KOPT-K1 (cell line): ENCODE data around the gene PTGER4.
"Not testable (repeated sequence)": the region's sequence is repeated elsewhere in the genome, so short reads cannot be mapped to it uniquely, and the experiment has no call there.

Experiments used
- H3K27ac ChIP-seq: fragments of 200-600 bp; sonication (generic); 2 replicates; pipeline ENCODE4 v1.5.1; 2016; ENCODE audit warnings: antibody characterized with exemption, mild to moderate bottlenecking, low read depth, low read length; ENCODE audit not compliant: poor library complexity, severe bottlenecking
- H3K36me3 ChIP-seq: fragments of 200-600 bp; sonication (generic); 2 replicates; pipeline ENCODE4 v1.5.1; 2017; ENCODE audit warnings: antibody characterized with exemption, mild to moderate bottlenecking, low read length, moderate library complexity; ENCODE audit not compliant: insufficient read depth
- H3K9me3 ChIP-seq: fragments of 200-600 bp; sonication (generic); 2 replicates; pipeline ENCODE4 v1.5.1; 2017; ENCODE audit warnings: antibody characterized with exemption, low read length, mild to moderate bottlenecking; ENCODE audit not compliant: insufficient read depth, poor library complexity, severe bottlenecking

The PTGER4 gene

GRCh38 chr5:40679913-40680681, at the start of gene PTGER4:
Gene PTGER4 (plus strand): TSS chr5:40679915. CDS start chr5:40680994, 1,079 bp downstream.
- Histone ChIP-seq H3K9me3 (no peaks in the 10 kb centered on the region), H3K36me3 (peaks cover 45% of the 10 kb centered on the region), H3K27ac (peak within 1 kb of the TSS; percentile 98)

- no peak overlapping the region for H3K27ac ChIP-seq
- H3K36me3 ChIP-seq: no peaks in the 10 kb centered on the region; the same call in 1 of the 2 replicates
- H3K9me3 ChIP-seq: peaks cover 7% of the 10 kb centered on the region
Measured at GRCh38 chr5:40630126-40630525, 49.6 kb upstream of the PTGER4 start.

- Histone ChIP-seq H3K36me3 (no peaks in the 10 kb centered on the region; the same call in 1 of the 2 replicates), H3K9me3 (peaks cover 15% of the 10 kb centered on the region), H3K27ac (no peak overlapping the region)
Measured at GRCh38 chr5:40631236-40631635, 48.5 kb upstream of the PTGER4 start.

GRCh38 chr5:40634154-40634553, 45.6 kb upstream of the PTGER4 start:
- no peak overlapping the region for H3K27ac ChIP-seq
- H3K36me3 ChIP-seq: no peaks in the 10 kb centered on the region; the same call in 1 of the 2 replicates
- H3K9me3 ChIP-seq: peaks cover 28% of the 10 kb centered on the region

- Histone ChIP-seq H3K27ac (no peak overlapping the region), H3K9me3 (peaks cover 28% of the 10 kb centered on the region), H3K36me3 (no peaks in the 10 kb centered on the region; the same call in 1 of the 2 replicates)
Measured at GRCh38 chr5:40634593-40634992, 45.1 kb upstream of the PTGER4 start.

GRCh38 chr5:40639531-40639930, 40.2 kb upstream of the PTGER4 start:
- H3K9me3 ChIP-seq: peaks cover 41% of the 10 kb centered on the region

GRCh38 chr5:40646266-40646665, 33.4 kb upstream of the PTGER4 start:
- Histone ChIP-seq H3K27ac (no peak overlapping the region), H3K9me3 (peaks cover 9% of the 10 kb centered on the region), H3K36me3 (no peaks in the 10 kb centered on the region)

More at GRCh38 chr5:40639531-40639930, 40.2 kb upstream of the PTGER4 start:
- H3K36me3 ChIP-seq, H3K27ac ChIP-seq: not testable (repeated sequence)

GRCh38 chr5:40648150-40648549, 31.6 kb upstream of the PTGER4 start:
- no peaks in the 10 kb centered on the region for H3K36me3 ChIP-seq
- peaks cover 9% of the 10 kb centered on the region for H3K9me3 ChIP-seq
- peak overlapping the region; percentile 19 for H3K27ac ChIP-seq

GRCh38 chr5:40649463-40650030, 30.2 kb upstream of the PTGER4 start:
- Histone ChIP-seq H3K9me3 (peaks cover 4% of the 10 kb centered on the region), H3K27ac (peak overlapping the region; percentile 79), H3K36me3 (no peaks in the 10 kb centered on the region)

- Histone ChIP-seq H3K27ac (peak overlapping the region; percentile 44), H3K36me3 (no peaks in the 10 kb centered on the region), H3K9me3 (peaks cover under 1% of the 10 kb centered on the region)
Measured at GRCh38 chr5:40651201-40651600, 28.5 kb upstream of the PTGER4 start.

- Histone ChIP-seq H3K27ac (peak overlapping the region; percentile 94), H3K9me3 (no peaks in the 10 kb centered on the region), H3K36me3 (no peaks in the 10 kb centered on the region)
Measured at GRCh38 chr5:40652441-40653220, 27.1 kb upstream of the PTGER4 start.

- Histone ChIP-seq H3K9me3 (no peaks in the 10 kb centered on the region), H3K27ac (peak overlapping the region; percentile 94), H3K36me3 (no peaks in the 10 kb centered on the region)
Measured at GRCh38 chr5:40653221-40654022, 26.3 kb upstream of the PTGER4 start.

- H3K36me3 ChIP-seq: no peaks in the 10 kb centered on the region
- no peaks in the 10 kb centered on the region for H3K9me3 ChIP-seq
- H3K27ac ChIP-seq: peak overlapping the region; percentile 94
Measured at GRCh38 chr5:40654377-40654991, 25.2 kb upstream of the PTGER4 start.

- no peaks in the 10 kb centered on the region for H3K36me3 ChIP-seq
- H3K27ac ChIP-seq: peak overlapping the region; percentile 94
- no peaks in the 10 kb centered on the region for H3K9me3 ChIP-seq
Measured at GRCh38 chr5:40655138-40655537, 24.6 kb upstream of the PTGER4 start.
